RWPE2 (cell line): ENCODE data around the gene PPM1G.

ENCODE experiments used
- ATAC-seq: fragments of 200-7000 bp; cut with Tn5 transposase; 3 replicates; pipeline ENCODE4 v1.9.1; 2021; ENCODE audit warnings: low read depth
- DNase-seq: peaks from one replicate; pipeline ENCODE4 v3.0.0-alpha.2; 2020; ENCODE audit warnings: low spot score
- H3K27ac ChIP-seq: fragments of 450-650 bp; 2 replicates; pipeline ENCODE4 v1.5.1; 2017; ENCODE audit warnings: mild to moderate bottlenecking; ENCODE audit not compliant: poor library complexity, severe bottlenecking
- H3K27me3 ChIP-seq: fragments of 250-450 bp; sonication (Bioruptor Pico); 2 replicates; pipeline ENCODE4 v1.5.1; 2021; ENCODE audit warnings: mild to moderate bottlenecking, moderate library complexity; ENCODE audit not compliant: insufficient read depth, poor library complexity, severe bottlenecking
- H3K36me3 ChIP-seq: fragments of 250-450 bp; sonication (Bioruptor Pico); 2 replicates; pipeline ENCODE4 v1.5.1; 2020; ENCODE audit warnings: low read depth, mild to moderate bottlenecking, moderate library complexity
- H3K4me1 ChIP-seq: fragments of 250-450 bp; sonication (Bioruptor Pico); 2 replicates; pipeline ENCODE4 v1.5.1; 2021; ENCODE audit warnings: mild to moderate bottlenecking, moderate library complexity; ENCODE audit not compliant: insufficient read depth, poor library complexity, severe bottlenecking
- H3K4me3 ChIP-seq: fragments of 250-450 bp; sonication (Bioruptor Pico); 2 replicates; pipeline ENCODE4 v1.5.1; 2021; ENCODE audit warnings: mild to moderate bottlenecking, moderate library complexity; ENCODE audit not compliant: severe bottlenecking
- H3K9me3 ChIP-seq: fragments of 250-450 bp; sonication (Bioruptor Pico); 2 replicates; pipeline ENCODE4 v1.5.1; 2021; ENCODE audit warnings: mild to moderate bottlenecking, moderate library complexity; ENCODE audit not compliant: severe bottlenecking
- CTCF ChIP-seq: fragments of 450-650 bp; IDR thresholded peaks from one replicate; pipeline ENCODE4 v1.5.1; 2017; ENCODE audit warnings: mild to moderate bottlenecking, moderate library complexity; ENCODE audit not compliant: poor library complexity, severe bottlenecking

The PPM1G gene

DNA sequence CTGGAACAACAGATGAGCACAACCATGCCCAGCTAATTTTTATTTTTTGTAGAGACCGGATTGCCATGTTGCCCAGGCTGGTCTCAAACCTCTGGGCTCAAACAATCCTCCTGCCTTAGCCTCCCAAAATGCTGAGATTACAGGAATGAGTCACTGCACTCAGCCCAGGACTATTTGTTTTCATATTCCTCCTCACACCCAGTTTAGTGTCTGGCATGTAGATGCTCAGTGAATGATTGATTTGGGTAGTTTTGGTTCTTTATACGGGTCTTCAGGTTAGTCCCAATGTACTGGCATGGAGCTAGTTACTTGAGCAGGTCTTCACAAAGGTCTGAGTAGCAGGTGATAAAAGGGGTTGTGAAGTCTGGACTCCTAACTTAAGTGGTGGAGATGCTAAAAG, 45.5 kb downstream of the PPM1G start:
- no peak for ATAC-seq
- Histone ChIP-seq H3K4me1 (no peaks in the 10 kb centered on the region), H3K27ac (no peak overlapping the region), H3K36me3 (peaks cover 51% of the 10 kb centered on the region), H3K9me3 (no peaks in the 10 kb centered on the region), H3K27me3 (no peaks in the 10 kb centered on the region), H3K4me3 (no peak overlapping the region)
- no peak for TF ChIP-seq CTCF
- no peak for DNase-seq

DNA sequence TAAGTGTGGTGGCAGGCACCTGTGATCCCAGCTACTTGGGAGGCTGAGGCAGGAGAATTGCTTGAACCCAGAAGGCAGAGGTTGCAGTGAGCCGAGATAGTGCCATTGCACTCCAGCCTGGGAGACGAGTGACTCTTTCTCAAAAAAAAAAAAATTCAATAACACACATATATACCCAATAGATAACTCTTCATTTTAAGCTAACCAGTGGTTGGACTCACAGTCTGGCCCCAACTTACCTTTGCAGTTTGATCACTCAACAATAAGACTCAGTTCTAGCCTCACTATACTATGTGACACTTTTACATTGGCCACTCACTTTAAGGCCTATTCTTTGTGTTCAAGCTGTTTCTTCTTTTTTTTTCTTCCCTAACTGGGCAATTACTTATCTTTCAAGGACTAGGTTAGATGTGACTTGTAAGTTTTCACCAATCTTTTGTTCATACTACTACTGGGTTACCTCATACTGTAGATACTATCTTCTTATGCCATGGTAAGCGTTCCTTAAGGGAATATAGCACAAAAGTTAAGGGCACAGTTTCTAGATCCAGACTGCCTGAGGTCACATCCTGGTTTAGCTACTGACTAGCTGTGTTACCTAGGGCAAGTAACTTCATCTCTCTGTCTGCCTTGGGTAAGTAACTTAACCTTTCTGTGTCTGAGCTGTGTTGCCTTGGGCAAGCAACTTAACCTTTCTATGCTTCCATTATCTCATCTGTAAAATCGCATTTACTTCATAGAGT, 46.5 kb downstream of the PPM1G start:
- no peak for DNase-seq
- no peak for TF ChIP-seq CTCF
- no peak for ATAC-seq
- Histone ChIP-seq H3K27ac (no peak overlapping the region), H3K27me3 (no peaks in the 10 kb centered on the region), H3K4me1 (no peaks in the 10 kb centered on the region), H3K4me3 (no peak overlapping the region), H3K9me3 (no peaks in the 10 kb centered on the region), H3K36me3 (peaks cover 47% of the 10 kb centered on the region)

GRCh38 chr2:27356382-27357181, 52.8 kb downstream of the PPM1G start, which contains the start of gene GTF3C2:
Gene GTF3C2 (minus strand): TSS chr2:27356764. CDS start chr2:27343554, 13,210 bp downstream.
- Histone ChIP-seq H3K9me3 (no peaks in the 10 kb centered on the region), H3K36me3 (peaks cover 21% of the 10 kb centered on the region; the same call in 1 of the 2 replicates), H3K27me3 (no peaks in the 10 kb centered on the region), H3K4me1 (peaks cover 12% of the 10 kb centered on the region), H3K4me3 (peak within 1 kb of the TSS; percentile 79), H3K27ac (peak within 1 kb of the TSS; percentile 79)
- no peak for TF ChIP-seq CTCF
- peak; percentile 96 for DNase-seq
- peak; percentile 93 for ATAC-seq

DNA sequence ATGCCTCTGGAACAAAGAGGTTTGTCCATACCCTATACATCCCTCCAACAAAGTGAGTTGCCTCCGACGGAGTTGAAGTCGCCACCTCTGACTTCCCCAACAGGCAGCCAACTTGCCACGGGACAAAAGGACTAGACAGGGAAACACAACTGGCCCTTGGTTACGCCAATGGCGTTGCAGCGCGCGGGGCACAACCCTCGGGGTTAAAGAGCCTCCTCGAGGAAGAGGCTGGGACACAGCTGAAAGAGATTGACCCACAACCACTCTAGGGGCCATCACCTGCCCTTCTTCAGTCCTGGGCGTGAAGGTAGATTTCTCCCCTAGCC, 53.4 kb downstream of the PPM1G start:
- H3K4me1 ChIP-seq: peaks cover 12% of the 10 kb centered on the region
- ATAC-seq: peak; percentile 18
- H3K36me3 ChIP-seq: peaks cover 21% of the 10 kb centered on the region; the same call in 1 of the 2 replicates

More for the DNA sequence above, 53.4 kb downstream of the PPM1G start:
- no peaks in the 10 kb centered on the region for H3K27me3 ChIP-seq
- DNase-seq: no peak
- H3K9me3 ChIP-seq: no peaks in the 10 kb centered on the region
- H3K4me3 ChIP-seq: peak overlapping the region; percentile 79
- H3K27ac ChIP-seq: peak overlapping the region; percentile 79
- TF ChIP-seq CTCF: no peak
